Amniotic epithelial cell (primary cell): Measurements from ENCODE around the gene ST3GAL4.

Experiments
- DNase-seq: peaks from one replicate; pipeline ENCODE4 v3.0.0-alpha.2; 2010; ENCODE audit warnings: low read depth

ST3GAL4 gene

GRCh38 chr11:126451211-126451802 lies 95.8 kb downstream of the ST3GAL4 start:
- no peak for DNase-seq

GRCh38 chr11:126452241-126453101 lies 97.0 kb downstream of the ST3GAL4 start:
- peak; percentile 23 for DNase-seq

DNA sequence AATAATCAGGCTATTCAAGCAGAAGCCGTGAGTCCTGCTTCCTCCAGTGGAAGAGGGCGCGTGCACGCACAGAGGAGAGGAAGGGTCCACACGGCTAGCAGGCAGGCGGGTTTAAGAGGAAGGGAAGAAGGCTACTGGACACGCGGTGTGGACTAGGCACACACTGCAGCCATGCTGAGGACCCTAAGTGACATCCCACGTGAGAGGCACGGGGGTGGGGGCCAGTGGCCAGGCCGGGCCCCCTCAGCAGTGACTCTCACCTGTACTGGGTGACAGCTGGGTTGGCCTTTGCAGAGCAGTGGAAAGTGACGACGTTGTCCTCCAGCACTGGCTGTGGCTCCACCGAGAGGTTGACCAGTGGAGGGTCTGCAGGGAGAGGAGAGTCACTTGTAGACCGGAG lies 100.6 kb downstream of the ST3GAL4 start:
- no peak for DNase-seq

GRCh38 chr11:126456783-126457542 lies 101.5 kb downstream of the ST3GAL4 start:
- DNase-seq, result no peak

GRCh38 chr11:126457817-126458216 lies 102.3 kb downstream of the ST3GAL4 start:
- no peak for DNase-seq

DNA sequence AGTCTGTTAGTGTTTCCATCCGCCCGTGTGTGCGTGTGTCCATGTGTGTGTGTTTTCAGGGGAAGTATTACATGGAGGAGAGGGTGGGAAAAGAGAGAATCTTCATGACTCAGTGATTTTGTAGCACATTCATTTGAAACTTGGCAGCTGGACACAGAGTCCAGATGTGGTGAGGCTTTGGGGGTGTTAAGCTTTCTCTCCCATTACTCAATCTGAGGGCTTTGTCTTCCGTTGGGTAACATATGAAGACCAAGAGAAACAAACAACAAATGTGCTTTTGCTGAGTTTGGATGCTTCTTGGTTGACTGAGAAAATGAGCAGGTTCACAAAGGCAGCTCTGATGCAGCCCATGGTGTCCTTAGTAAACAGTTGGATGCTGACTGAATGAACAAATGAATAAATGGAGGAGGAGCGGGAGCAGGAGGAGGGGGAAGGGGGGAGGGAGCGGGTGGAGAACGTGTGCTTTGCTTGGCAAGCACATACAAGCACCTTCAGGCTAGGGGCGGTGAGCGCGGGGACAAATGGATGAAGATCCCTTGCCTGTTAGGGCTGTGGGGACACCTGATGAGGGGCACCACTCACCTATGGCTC lies 104.3 kb downstream of the ST3GAL4 start:
- DNase-seq, result peak; percentile 64

DNA sequence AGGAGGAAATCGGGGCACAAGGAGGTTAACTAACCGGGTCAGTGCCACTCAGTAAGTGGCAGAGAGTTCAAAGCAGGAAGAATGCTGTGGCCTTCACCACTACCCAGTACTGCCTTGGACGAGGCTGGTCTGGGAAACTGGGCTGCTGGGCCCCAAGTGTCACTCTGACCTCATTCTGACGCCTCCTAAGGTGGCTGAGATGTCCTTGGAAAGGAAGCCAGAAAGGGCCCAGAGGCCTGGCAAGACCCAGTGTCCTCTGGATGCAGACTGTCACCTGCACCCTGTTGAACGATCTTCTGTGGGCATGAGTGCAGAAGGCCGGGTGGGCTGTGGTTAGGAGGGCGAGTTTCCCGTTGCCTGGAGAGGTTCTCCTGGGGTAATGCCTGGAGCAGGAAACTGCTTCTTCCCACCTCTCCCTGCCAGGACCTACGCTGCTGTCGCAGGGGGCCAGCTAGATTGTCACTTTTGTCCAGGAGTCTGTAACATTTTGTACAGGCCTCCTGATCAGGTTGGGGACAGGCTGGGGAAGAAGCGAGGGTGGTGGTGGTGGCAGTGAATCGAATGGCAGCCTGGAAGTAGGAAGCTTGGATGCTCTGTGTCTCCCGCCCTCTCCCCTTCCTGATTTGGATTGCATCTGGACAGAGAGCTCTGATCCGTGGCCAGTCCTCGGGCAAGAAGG lies 105.1 kb downstream of the ST3GAL4 start:
- DNase-seq, result no peak

GRCh38 chr11:126461096-126461440 lies 105.6 kb downstream of the ST3GAL4 start:
- DNase-seq, result no peak

DNA sequence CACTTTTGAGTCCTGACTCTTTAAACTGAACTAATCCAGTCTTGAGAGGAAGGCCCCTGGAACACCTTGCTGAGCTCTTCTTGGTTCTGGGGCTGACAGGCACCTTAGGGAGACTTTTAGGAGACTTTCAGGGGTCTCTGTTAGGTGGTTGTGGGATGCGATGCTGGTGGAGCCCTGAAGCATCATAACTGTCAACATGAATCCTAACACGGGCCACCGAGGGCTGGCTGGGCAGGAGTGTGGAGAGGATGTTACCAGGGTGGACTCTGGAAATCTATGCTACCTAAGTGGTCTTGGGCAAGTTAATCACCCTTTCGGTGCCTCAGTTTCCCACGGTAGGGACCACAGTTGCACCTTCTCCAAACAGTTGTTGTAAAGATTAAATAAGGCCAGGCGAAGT lies 106.5 kb downstream of the ST3GAL4 start:
- DNase-seq, result no peak

DNA sequence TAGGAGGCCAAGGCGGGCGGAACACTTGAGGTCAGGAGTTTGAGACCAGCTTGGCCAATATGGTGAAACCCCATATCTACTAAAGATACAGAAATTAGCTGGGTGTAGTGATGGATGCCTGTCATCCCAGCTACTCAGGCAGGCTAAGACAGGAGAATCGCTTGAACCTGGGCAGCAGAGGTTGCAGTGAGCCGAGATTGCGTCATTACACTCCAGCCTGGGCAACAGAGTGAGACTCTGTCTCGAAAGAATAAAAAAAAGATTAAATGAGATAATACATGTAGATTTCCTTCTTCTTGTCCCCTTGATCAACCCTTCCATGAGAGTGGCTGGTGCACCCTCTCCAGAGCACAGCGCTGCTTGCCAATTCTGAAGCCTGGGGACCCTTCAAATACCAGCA lies 106.9 kb downstream of the ST3GAL4 start:
- no peak for DNase-seq
